Epithelial cell of esophagus (primary cell): Measurements from ENCODE around the gene SOS2.
A peak's percentile ranks its signal among the peaks of the same experiment; 100 is the strongest.

ENCODE experiments used
- DNase-seq: peaks from one replicate; pipeline ENCODE4 v3.0.0; 2010; ENCODE audit warnings: low read depth
- H3K4me3 ChIP-seq: 2 replicates; pipeline ENCODE4 v1.5.1; 2011; ENCODE audit warnings: mild to moderate bottlenecking, low read length, control low read depth
- TF ChIP-seq, protein P1 (sequence below): IDR thresholded peaks from 2 replicates; pipeline ENCODE4 v1.5.1; 2011; ENCODE audit warnings: low read depth, mild to moderate bottlenecking, low read length, control low read depth, inconsistent platforms; ENCODE audit not compliant: insufficient read depth; ENCODE audit errors: missing control alignments

Gene SOS2

DNA sequence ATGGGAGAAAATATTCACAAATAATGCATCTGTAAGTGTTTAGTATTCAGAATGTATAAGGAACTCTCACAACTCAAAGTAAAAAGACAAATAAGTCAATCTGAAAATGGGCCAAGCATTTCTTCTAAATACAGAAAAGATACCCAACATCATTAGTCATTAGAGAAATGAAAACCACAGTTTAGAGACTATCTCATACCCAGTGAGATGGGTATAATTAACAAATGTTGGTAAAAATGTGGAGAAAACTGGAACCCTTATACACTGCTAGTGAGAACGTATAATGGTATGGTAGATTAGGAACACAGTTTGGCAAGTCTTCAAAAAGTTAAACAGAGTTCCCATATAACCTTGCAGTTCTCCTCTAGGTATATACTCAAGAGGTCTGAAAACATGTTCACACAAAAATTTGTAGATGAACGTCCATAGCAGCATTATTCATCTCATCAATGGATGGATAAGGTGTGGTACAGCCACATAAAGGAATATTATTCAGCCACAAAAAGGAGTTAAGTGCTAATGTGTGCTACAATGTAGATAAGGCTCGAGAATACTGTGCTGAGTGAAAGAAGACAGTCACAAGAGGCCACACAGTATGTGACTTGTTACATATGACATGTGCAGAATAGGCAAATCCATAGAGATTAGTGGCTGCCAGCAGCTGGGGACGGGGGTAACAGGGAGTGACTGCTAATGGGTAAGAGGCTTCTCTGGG is 120.9 kb downstream of the SOS2 start:
- no peak overlapping the region for H3K4me3 ChIP-seq
- TF ChIP-seq, protein P1, sequence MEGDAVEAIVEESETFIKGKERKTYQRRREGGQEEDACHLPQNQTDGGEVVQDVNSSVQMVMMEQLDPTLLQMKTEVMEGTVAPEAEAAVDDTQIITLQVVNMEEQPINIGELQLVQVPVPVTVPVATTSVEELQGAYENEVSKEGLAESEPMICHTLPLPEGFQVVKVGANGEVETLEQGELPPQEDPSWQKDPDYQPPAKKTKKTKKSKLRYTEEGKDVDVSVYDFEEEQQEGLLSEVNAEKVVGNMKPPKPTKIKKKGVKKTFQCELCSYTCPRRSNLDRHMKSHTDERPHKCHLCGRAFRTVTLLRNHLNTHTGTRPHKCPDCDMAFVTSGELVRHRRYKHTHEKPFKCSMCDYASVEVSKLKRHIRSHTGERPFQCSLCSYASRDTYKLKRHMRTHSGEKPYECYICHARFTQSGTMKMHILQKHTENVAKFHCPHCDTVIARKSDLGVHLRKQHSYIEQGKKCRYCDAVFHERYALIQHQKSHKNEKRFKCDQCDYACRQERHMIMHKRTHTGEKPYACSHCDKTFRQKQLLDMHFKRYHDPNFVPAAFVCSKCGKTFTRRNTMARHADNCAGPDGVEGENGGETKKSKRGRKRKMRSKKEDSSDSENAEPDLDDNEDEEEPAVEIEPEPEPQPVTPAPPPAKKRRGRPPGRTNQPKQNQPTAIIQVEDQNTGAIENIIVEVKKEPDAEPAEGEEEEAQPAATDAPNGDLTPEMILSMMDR, result no peak
- DNase-seq, result no peak

DNA sequence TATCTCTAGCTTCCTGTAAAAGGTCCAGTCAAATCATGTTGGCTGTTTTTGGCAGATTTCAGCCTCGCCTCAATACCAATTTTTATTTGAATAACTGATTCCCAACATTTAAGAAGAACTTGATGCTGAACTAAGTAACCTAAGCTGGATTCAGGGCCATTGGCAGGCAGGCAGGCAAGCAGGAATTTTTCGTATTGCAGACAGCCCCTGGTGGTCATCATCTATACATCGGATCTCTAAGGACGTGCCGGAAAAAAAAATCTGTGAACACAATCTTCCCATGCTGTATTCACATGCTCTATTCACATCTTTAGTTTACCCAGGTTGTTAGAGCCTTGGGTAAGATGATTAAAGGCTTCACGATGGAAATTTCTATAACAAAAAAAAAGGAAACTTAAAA is 122.0 kb downstream of the SOS2 start:
- TF ChIP-seq, protein P1, result peak; percentile 18
- no peak overlapping the region for H3K4me3 ChIP-seq
- DNase-seq, result peak; percentile 20

DNA sequence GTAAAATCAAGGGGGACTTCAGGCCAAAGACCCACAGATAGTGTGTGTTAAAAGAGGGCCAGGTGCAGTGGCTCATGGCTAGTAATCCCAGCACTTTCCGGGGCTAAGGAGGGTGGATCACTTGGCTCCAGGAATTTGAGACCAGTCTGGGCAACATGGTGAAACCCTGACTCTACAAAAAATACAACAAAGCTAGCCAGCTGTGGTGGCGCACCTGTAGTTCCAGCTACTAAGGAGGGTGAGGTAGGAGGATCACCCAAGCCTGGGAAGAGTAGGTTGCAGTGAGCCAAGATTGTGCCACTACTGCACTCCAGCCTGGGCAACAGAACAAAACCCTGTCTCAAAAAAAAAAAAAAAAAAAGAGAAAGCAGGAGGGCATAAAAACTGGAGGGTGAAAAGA is 123.5 kb downstream of the SOS2 start:
- TF ChIP-seq, protein P1, result no peak
- H3K4me3 ChIP-seq, result no peak overlapping the region
- peak; percentile 17 for DNase-seq

DNA sequence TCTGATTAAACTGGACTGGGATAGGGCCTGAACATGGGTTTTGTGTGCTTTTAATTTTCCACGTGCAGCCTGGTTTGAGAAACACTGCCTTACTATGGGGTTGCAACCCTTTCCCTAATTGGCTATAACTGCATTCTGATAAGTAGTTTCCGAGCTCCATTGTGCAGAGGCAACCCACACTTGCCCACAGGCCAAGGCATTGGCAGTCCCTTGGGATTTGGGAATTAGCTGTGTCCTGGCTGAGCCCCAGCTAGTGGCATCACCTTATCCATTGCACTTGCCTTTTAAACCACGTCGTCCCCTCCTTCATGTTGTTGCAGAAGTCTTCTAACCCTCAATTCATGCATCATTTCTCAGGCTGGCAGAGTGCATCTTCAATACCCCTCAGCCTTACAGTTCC is 125.2 kb downstream of the SOS2 start:
- no peak for DNase-seq
- H3K4me3 ChIP-seq, result no peak overlapping the region
- TF ChIP-seq, protein P1, result no peak

DNA sequence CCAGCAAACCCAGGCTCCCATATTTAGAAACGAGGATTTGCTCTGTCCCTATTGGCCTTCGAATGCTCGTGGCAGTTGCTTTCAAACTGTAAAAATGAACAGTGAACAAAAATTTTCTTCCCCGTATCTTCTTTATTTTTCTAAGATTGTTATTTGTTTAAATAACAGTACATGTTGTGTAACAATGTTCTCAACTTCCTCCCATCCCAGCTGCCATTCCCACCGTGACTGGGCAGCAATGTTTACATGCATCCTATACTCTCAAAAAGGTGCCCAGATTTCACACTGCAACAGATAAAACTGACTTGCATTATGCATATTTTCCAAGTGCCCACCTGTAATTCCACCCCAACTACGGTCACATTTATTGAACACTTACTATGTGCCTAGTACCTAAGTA is 127.8 kb downstream of the SOS2 start:
- no peak for DNase-seq
- H3K4me3 ChIP-seq, result no peak overlapping the region
- TF ChIP-seq, protein P1, result no peak

DNA sequence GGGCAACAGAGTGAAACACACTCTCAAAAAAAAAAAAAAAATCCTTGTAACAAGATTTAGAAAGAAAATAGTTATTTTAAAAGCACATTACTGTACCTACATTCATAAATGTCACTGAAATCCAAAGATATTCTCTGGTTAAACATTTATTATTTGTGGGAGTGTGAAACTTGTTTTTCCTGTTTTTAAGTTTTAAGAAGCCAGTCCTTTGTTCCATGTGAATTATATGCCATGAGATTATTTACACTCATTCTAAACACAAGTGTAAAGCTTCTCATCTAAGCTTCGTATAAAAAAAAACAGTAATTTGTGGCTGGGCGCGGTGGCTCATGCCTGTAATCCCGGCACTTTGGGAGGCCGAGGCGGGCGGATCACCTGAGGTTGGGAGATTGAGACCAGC is 130.0 kb downstream of the SOS2 start:
- DNase-seq, result no peak
- H3K4me3 ChIP-seq, result no peak overlapping the region
- TF ChIP-seq, protein P1, result no peak

DNA sequence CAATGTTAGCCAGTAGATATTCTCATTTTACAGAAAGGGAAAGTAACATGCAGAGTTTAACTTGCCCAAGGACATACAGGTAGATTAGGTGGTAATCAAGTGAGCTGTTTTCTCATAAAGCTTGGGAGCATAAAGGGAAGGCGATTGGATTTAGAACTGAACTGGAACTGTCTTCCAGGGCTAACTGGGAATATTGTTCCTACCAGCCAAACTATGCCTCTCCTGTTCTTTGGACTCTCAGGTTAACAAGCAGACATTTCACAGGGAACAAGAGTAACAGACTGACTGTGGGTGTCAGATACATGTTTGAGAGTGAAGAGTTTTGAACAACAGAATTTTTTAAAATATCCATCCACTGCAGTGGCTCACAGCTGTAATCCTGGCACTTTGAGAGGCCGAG is 130.6 kb downstream of the SOS2 start:
- no peak for DNase-seq
- TF ChIP-seq, protein P1, result no peak
- H3K4me3 ChIP-seq, result no peak overlapping the region
